ENCODE measurements around the gene PPY.

PPY gene

GRCh38 chr17:43909537-43910231 is 32.6 kb downstream of the PPY start:
- Histone ChIP-seq H2AFZ (ENCODE audit: low read length) (no peak overlapping the region), H3K4me1 (ENCODE audit: insufficient read depth, low read length, poor library complexity, severe bottlenecking) (peaks cover 15% of the 10 kb centered on the region), H3K27me3 (ENCODE audit: insufficient read depth, low read length, poor library complexity, severe bottlenecking) (peaks cover 4% of the 10 kb centered on the region), H3K79me2 (ENCODE audit: insufficient read depth, low read length) (no peaks in the 10 kb centered on the region), H3K9me2 (replicated peaks; ENCODE audit: low read depth, low read length) (no peaks in the 10 kb centered on the region), H4K20me1 (ENCODE audit: insufficient read depth, low read length, poor library complexity, severe bottlenecking) (no peaks in the 10 kb centered on the region), H3K9ac (ENCODE audit: low read depth, low read length, poor library complexity, severe bottlenecking) (no peak overlapping the region), H3K4me3 (ENCODE audit: low read length, poor library complexity, severe bottlenecking) (no peak overlapping the region), H3K4me2 (ENCODE audit: low read depth, low read length, poor library complexity, severe bottlenecking) (no peak overlapping the region), H3F3A (ENCODE audit: low read depth) (no peaks in the 10 kb centered on the region), H3K36me3 (ENCODE audit: insufficient read depth, low read length) (no peaks in the 10 kb centered on the region), H3K9me3 (ENCODE audit: insufficient read depth, low read depth, low read length) (no peaks in the 10 kb centered on the region)
- TF ChIP-seq CTCF (conservative IDR thresholded peaks at IDR 0.05; ENCODE audit: low read length) = no peak
- no peak for TF ChIP-seq EZH2phosphoT487 (IDR thresholded peaks at IDR 0.05; ENCODE audit: borderline replicate concordance)

DNA sequence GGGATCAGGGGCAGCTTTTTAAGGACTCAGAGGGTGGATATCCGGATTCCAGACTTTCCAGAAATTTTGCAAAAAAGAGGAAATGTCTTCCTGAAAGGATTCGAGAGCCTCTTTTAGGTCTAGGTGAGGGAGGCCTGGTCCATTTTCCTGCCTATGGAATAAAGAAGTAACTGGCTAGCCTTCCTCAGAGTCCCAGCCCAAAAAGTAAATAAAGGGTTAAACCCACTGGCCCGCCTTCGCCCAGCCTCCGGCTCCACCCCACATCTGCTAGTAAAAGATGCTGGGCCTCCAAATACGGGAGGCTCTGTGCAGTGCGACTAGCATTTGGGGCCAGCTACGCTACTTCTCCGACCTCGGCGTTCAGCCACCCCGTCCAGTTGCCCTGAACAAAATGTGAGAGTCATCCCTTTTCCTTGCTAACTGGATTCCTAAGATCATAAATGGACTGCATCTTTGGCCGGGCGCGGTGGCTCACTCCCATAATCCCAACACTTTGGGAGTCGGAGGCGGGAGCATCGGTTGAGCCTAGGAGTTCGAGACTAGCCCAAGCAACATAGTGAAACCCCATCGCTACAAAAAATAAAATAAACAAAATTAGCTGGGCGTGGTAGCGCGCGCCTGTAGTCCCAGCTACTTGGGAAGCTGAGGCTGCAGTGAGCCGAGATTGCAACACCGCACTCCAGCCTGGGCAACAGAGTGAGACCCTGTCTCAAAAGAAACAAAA is 34.1 kb downstream of the PPY start:
- TF ChIP-seq CTCF (conservative IDR thresholded peaks at IDR 0.05; ENCODE audit: low read length) = no peak
- TF ChIP-seq EZH2phosphoT487 (IDR thresholded peaks at IDR 0.05; ENCODE audit: borderline replicate concordance) = no peak
- Histone ChIP-seq H3K9me2 (replicated peaks; ENCODE audit: low read depth, low read length) (no peaks in the 10 kb centered on the region), H3K36me3 (ENCODE audit: insufficient read depth, low read length) (no peaks in the 10 kb centered on the region), H2AFZ (ENCODE audit: low read length) (peak overlapping the region; percentile 96), H3K27me3 (ENCODE audit: insufficient read depth, low read length, poor library complexity, severe bottlenecking) (peaks cover 4% of the 10 kb centered on the region), H4K20me1 (ENCODE audit: insufficient read depth, low read length, poor library complexity, severe bottlenecking) (no peaks in the 10 kb centered on the region), H3K79me2 (ENCODE audit: insufficient read depth, low read length) (no peaks in the 10 kb centered on the region), H3K9me3 (ENCODE audit: insufficient read depth, low read depth, low read length) (no peaks in the 10 kb centered on the region), H3K4me3 (ENCODE audit: low read length, poor library complexity, severe bottlenecking) (peak overlapping the region; percentile 74), H3K4me2 (ENCODE audit: low read depth, low read length, poor library complexity, severe bottlenecking) (peak overlapping the region; percentile 96), H3K9ac (ENCODE audit: low read depth, low read length, poor library complexity, severe bottlenecking) (peak overlapping the region; percentile 34), H3K4me1 (ENCODE audit: insufficient read depth, low read length, poor library complexity, severe bottlenecking) (peaks cover 9% of the 10 kb centered on the region), H3F3A (ENCODE audit: low read depth) (no peaks in the 10 kb centered on the region)

DNA sequence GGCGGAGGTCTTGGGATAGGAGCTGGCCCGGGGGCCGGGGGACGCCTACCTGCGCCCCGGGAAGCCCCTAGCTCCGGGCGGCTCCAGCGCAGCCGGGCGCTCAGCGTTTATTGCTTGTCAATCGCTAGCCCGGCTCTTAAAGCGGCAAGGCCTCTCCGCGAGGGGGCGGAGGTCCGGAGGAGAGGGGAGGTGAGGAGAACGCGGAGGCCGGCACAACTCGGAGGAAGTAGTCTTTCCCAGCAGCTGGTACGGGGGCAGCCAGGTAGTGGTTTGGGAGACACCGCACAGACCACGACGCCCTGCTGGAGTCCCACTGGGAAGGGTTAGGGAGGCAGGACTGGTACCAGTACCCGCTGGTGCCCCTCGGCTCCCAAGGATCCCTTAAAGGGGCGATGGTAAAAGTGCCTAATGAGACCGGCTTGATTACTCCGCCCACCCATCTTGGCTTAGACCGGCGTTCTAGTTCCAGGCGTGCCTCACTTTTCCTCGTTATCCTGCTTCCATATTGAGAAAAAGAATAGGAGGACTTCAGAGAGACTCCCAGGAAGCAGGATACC is 34.8 kb downstream of the PPY start, which contains the start of gene MPP2:
Gene MPP2, minus strand, starts transcription at position 112 of the 557 bp plus-strand sequence. CDS start 3,076 bp downstream, outside the sequence.
- Histone ChIP-seq H3K4me1 (ENCODE audit: insufficient read depth, low read length, poor library complexity, severe bottlenecking) (peaks cover 9% of the 10 kb centered on the region), H3K27me3 (ENCODE audit: insufficient read depth, low read length, poor library complexity, severe bottlenecking) (peaks cover 4% of the 10 kb centered on the region), H3K9me2 (replicated peaks; ENCODE audit: low read depth, low read length) (no peaks in the 10 kb centered on the region), H3K4me3 (ENCODE audit: low read length, poor library complexity, severe bottlenecking) (peak within 1 kb of the TSS; percentile 74), H4K20me1 (ENCODE audit: insufficient read depth, low read length, poor library complexity, severe bottlenecking) (no peaks in the 10 kb centered on the region), H3K36me3 (ENCODE audit: insufficient read depth, low read length) (no peaks in the 10 kb centered on the region), H3F3A (ENCODE audit: low read depth) (no peaks in the 10 kb centered on the region), H3K79me2 (ENCODE audit: insufficient read depth, low read length) (no peaks in the 10 kb centered on the region), H3K9me3 (ENCODE audit: insufficient read depth, low read depth, low read length) (no peaks in the 10 kb centered on the region), H3K9ac (ENCODE audit: low read depth, low read length, poor library complexity, severe bottlenecking) (peak within 1 kb of the TSS; percentile 34), H3K4me2 (ENCODE audit: low read depth, low read length, poor library complexity, severe bottlenecking) (peak within 1 kb of the TSS; percentile 96), H2AFZ (ENCODE audit: low read length) (peak within 1 kb of the TSS; percentile 96)
- no peak for TF ChIP-seq CTCF (conservative IDR thresholded peaks at IDR 0.05; ENCODE audit: low read length)
- no peak for TF ChIP-seq EZH2phosphoT487 (IDR thresholded peaks at IDR 0.05; ENCODE audit: borderline replicate concordance)
